ENCODE results near the gene HAP1. TPM values are rescaled to one million over a fixed set of nuclear protein-coding genes. Genes with fewer than 3 reads are reported as not detected.
A peak's percentile ranks its signal among the peaks of the same experiment; 100 is the strongest.

The HAP1 gene
- polyA plus RNA-seq, 1 of the 3 experiments (the other 2 are of a cell fraction) = 0.18 TPM

GRCh38 chr17:41735744-41736143 is 1.3 kb upstream of the HAP1 start (continued):
- TF ChIP-seq, protein P1, sequence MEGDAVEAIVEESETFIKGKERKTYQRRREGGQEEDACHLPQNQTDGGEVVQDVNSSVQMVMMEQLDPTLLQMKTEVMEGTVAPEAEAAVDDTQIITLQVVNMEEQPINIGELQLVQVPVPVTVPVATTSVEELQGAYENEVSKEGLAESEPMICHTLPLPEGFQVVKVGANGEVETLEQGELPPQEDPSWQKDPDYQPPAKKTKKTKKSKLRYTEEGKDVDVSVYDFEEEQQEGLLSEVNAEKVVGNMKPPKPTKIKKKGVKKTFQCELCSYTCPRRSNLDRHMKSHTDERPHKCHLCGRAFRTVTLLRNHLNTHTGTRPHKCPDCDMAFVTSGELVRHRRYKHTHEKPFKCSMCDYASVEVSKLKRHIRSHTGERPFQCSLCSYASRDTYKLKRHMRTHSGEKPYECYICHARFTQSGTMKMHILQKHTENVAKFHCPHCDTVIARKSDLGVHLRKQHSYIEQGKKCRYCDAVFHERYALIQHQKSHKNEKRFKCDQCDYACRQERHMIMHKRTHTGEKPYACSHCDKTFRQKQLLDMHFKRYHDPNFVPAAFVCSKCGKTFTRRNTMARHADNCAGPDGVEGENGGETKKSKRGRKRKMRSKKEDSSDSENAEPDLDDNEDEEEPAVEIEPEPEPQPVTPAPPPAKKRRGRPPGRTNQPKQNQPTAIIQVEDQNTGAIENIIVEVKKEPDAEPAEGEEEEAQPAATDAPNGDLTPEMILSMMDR (IDR thresholded peaks at IDR 0.05) = no peak
- no peak for TF ChIP-seq NFIC (IDR thresholded peaks at IDR 0.05; ENCODE audit: borderline replicate concordance)
- TF ChIP-seq USF1 (IDR thresholded peaks at IDR 0.05; ENCODE audit: borderline replicate concordance, low read depth) = no peak
- no peak for TF ChIP-seq IRF3 (IDR thresholded peaks at IDR 0.05; ENCODE audit: low read depth, low read length)
- no peak for TF ChIP-seq ELF1 (IDR thresholded peaks at IDR 0.05)
- TF ChIP-seq TCF12 (IDR thresholded peaks at IDR 0.05) = no peak
- no peak for TF ChIP-seq REST (IDR thresholded peaks at IDR 0.05; ENCODE audit: low read depth, low read length)
- no peak for TF ChIP-seq SIN3A (IDR thresholded peaks at IDR 0.05; ENCODE audit: borderline replicate concordance, low read depth, low read length)
- no peak for TF ChIP-seq MXI1 (IDR thresholded peaks at IDR 0.05; ENCODE audit: low read depth, low read length)

DNA sequence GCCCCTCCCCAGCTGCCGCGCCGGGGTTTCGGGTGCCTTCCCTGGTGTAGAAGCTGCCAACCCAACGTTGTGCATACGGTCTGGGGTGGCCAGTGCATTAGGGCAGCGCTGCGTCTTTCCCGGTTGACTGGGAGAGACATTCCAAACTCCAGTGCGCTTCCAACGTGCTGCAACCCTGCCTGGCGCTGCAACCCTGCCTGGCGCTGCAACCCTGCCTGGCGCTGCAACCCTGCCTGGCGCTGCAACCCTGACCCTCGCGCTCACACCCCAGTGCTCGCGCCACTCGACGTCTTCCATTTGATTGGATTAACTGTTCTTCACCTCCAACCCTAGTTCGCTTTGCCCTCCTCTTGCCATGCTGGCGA is 488 bp upstream of the HAP1 start:
- Histone ChIP-seq H3K27me3 (ENCODE audit: insufficient read depth) (peaks cover 67% of the 10 kb centered on the region), H2AFZ (ENCODE audit: low read depth) (peak overlapping the region; percentile 47; the same call in 1 of the 2 replicates), H3K36me3 (replicated peaks in 1 of 2; ENCODE audit: control insufficient read depth in 1 of 2, insufficient read depth in 2 of 2, low read length in 1 of 2) (no peaks in the 10 kb centered on the region), H3F3A (replicated peaks; ENCODE audit: insufficient read depth) (no peaks in the 10 kb centered on the region), H3K79me2 (ENCODE audit: insufficient read depth) (no peaks in the 10 kb centered on the region), H3K4me1 (ENCODE audit: control insufficient read depth in 1 of 2, insufficient read depth in 2 of 2, low read depth in 1 of 2, low read length in 1 of 2) (peaks cover 0 to 15% of the 10 kb centered on the region in 2 experiments; a peak in 1 of 4 replicates), H3K27ac (ENCODE audit: low read depth in 2 of 2, low read length in 1 of 2) (no peak overlapping the region), H3K4me3 (ENCODE audit: low read depth in 2 of 2, low read length in 1 of 2) (peak overlapping the region; percentile 43 to 58), H3K9ac (no peak overlapping the region), H3K9me3 (no peaks in the 10 kb centered on the region), H4K20me1 (ENCODE audit: insufficient read depth) (no peaks in the 10 kb centered on the region), H3K4me2 (peak overlapping the region; percentile 92), H3K9me2 (no peaks in the 10 kb centered on the region)
- WGBS (ENCODE audit: low lambda C conversion rate) = 3% methylated on average over 17 of the region's 23 CpGs
- DNase-seq = no peak
- CTCF ChIA-PET = interaction anchor here (0.7 to 24.8 kb wide), 5 partner anchors 11 to 225 kb away, joined by 3 to 405 read pairs (median 3); partner anchors contain the start of genes FKBP10 and P3H4
- no peak for TF ChIP-seq RCOR1 (IDR thresholded peaks at IDR 0.05; ENCODE audit: low read length)
- TF ChIP-seq, protein P1 (IDR thresholded peaks at IDR 0.05) = no peak
- TF ChIP-seq REST (IDR thresholded peaks at IDR 0.05; ENCODE audit: low read depth, low read length) = no peak
- no peak for TF ChIP-seq TCF12 (IDR thresholded peaks at IDR 0.05)
- TF ChIP-seq TEAD4 (IDR thresholded peaks at IDR 0.05; ENCODE audit: borderline replicate concordance, insufficient read depth) = no peak
- POLR2A ChIA-PET = interaction anchor here (1.6 kb wide), 2 partner anchors 46 to 51 kb away, joined by 4 to 5 read pairs; partner anchors contain the start of genes EIF1 and JUP

Measured in SK-N-SH (cell line).